Cardiac muscle cell (in vitro differentiated cells and primary cell): Measurements from ENCODE around the gene MRPS14. TPM values are rescaled to one million over a fixed set of nuclear protein-coding genes. Genes with fewer than 3 reads are reported as not detected.

Experiments used
- DNase-seq, 2 donors: peaks; one replicate each; pipeline versions ENCODE4 v3.0.0 to v3.0.0-alpha.2; 2010 to 2017; ENCODE audit warnings: low read depth in 1 of 2, low spot score in 1 of 2
- H3K27ac ChIP-seq: fragments of 200-600 bp; sonication (generic); 2 replicates; pipeline ENCODE4 v1.5.1; 2016
- H3K27me3 ChIP-seq: fragments of 200-600 bp; sonication (generic); 2 replicates; pipeline ENCODE4 v1.6.0; 2016; ENCODE audit warnings: control low read depth
- H3K36me3 ChIP-seq: fragments of 200-600 bp; sonication (generic); 2 replicates; pipeline ENCODE4 v1.5.1; 2016; ENCODE audit warnings: control low read depth
- H3K4me1 ChIP-seq: fragments of 200-600 bp; sonication (generic); 2 replicates; pipeline ENCODE4 v1.8.1; 2017; ENCODE audit warnings: low read depth, mild to moderate bottlenecking, mixed run types
- H3K4me3 ChIP-seq: fragments of 200-600 bp; sonication (generic); 2 replicates; pipeline ENCODE4 v1.5.1; 2016; ENCODE audit warnings: mild to moderate bottlenecking
- H3K9me3 ChIP-seq: fragments of 200-600 bp; sonication (generic); 2 replicates; pipeline ENCODE4 v1.5.1; 2017; ENCODE audit warnings: low read depth, mild to moderate bottlenecking, control low read depth
- polyA plus RNA-seq: library from polyadenylated mRNA; unstranded; fragments of >200 nt; fragmentation: Nextera tagmentation; extraction: Ambion mirVana; gene quantifications from 2 replicates; pipeline ENCODE4 v1.2.1, GENCODE V29; 2016
- total RNA-seq: library from RNA; depleted of rRNA; stranded (reverse); fragments of >200 nt; gene quantifications from 2 replicates; pipeline ENCODE4 v1.2.3, GENCODE V29; 2016
- TF ChIP-seq, protein P1 (sequence below): IDR thresholded peaks from 2 replicates; pipeline ENCODE4 v1.5.1; 2012; ENCODE audit warnings: low read depth, mild to moderate bottlenecking, low read length

The MRPS14 gene
- total and polyA plus RNA-seq, 2 experiments from 2014 or later, result 27.5 to 73.8 TPM

DNA sequence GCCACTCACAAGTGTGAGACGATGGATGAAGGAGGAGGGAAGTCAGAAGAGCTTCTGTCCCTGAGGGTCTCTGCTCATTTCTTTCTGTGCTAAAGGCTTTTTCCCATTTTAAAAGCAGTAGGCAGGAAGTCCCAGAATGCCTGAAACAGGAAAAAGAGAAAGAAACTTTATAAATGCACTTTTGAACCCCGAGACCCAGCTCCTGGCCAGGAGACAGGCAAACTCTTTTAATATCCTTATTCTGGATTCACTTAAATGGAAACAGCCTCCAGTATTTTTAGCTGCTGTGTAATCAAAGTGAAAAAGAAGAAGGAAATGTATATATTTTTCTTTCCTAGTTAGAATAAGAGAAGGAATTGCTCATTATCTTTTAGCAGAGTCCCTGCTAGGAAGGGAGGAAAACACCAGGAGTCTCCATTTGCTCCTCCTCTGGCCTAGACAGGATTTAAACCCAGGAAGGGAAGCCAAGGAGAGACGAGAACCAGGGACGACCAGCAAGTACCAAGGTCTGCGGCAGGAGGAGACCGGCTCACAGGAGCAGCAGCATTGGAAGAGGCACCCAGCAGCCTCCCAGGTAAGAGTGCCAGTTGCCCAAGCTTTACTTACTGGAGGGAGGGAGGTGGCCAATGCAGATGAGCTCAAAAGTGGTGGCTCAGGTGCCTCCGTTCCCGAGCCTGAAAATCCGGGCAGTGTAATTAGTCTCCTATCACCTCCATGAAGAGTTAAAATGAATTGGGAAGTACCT is 44.3 kb upstream of the MRPS14 start, which contains the start of gene TNN:
Gene TNN, plus strand, starts transcription at position 472 of the 745 bp plus-strand sequence. CDS start 9,586 bp downstream, outside the sequence.
- no peaks in the 10 kb centered on the region for H3K36me3 ChIP-seq
- no peak for DNase-seq
- H3K9me3 ChIP-seq, result no peaks in the 10 kb centered on the region
- TF ChIP-seq, protein P1, sequence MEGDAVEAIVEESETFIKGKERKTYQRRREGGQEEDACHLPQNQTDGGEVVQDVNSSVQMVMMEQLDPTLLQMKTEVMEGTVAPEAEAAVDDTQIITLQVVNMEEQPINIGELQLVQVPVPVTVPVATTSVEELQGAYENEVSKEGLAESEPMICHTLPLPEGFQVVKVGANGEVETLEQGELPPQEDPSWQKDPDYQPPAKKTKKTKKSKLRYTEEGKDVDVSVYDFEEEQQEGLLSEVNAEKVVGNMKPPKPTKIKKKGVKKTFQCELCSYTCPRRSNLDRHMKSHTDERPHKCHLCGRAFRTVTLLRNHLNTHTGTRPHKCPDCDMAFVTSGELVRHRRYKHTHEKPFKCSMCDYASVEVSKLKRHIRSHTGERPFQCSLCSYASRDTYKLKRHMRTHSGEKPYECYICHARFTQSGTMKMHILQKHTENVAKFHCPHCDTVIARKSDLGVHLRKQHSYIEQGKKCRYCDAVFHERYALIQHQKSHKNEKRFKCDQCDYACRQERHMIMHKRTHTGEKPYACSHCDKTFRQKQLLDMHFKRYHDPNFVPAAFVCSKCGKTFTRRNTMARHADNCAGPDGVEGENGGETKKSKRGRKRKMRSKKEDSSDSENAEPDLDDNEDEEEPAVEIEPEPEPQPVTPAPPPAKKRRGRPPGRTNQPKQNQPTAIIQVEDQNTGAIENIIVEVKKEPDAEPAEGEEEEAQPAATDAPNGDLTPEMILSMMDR, result no peak
- no peak within 1 kb of the TSS for H3K4me3 ChIP-seq
- H3K4me1 ChIP-seq, result no peaks in the 10 kb centered on the region
- H3K27ac ChIP-seq, result no peak within 1 kb of the TSS
- H3K27me3 ChIP-seq, result no peaks in the 10 kb centered on the region

DNA sequence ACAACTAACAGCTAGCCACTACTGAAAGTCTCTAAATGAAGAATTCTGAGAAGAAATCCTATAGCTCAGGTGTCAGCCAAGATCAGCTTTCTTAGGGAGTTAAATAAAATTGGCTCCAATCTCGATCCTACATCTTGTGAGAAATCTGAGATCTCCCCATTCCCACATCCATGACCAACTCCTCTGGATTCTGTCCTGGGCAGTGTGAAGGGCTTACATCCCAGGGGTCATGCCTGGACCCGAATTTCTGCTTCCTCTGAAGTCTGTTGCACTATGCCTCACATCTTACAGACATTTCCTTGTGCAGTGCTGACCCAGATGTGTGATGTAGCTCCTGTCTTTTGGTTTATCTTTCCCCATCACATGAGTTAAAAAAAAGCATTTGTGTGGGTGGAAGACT is 39.6 kb upstream of the MRPS14 start:
- Histone ChIP-seq H3K4me3 (no peak overlapping the region), H3K4me1 (no peaks in the 10 kb centered on the region), H3K27me3 (no peaks in the 10 kb centered on the region), H3K36me3 (no peaks in the 10 kb centered on the region), H3K9me3 (no peaks in the 10 kb centered on the region), H3K27ac (no peak overlapping the region)
- TF ChIP-seq, protein P1, result no peak
- no peak for DNase-seq

DNA sequence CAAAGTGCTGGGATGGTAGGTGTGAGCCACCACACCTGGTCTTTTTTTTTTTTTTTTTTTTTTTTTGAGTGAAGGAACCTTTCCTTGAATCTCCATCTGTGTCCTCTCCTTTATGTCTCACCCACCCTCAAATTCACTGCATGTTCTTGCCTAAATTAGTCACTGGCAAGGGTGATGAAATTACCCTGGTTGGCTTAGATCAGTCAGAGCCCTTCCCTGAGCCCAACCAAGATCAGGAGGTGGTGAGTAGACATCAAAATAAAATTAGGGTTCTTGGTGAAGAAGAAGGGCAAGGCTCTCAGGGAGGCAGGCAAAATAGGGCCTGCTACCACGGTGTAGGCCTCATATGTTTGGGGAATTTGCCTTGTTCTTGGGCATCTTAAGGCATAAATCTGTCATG is 39.1 kb upstream of the MRPS14 start:
- no peak for DNase-seq
- Histone ChIP-seq H3K27ac (no peak overlapping the region), H3K27me3 (no peaks in the 10 kb centered on the region), H3K4me1 (no peaks in the 10 kb centered on the region), H3K4me3 (no peak overlapping the region), H3K9me3 (no peaks in the 10 kb centered on the region), H3K36me3 (no peaks in the 10 kb centered on the region)
- TF ChIP-seq, protein P1, result no peak

DNA sequence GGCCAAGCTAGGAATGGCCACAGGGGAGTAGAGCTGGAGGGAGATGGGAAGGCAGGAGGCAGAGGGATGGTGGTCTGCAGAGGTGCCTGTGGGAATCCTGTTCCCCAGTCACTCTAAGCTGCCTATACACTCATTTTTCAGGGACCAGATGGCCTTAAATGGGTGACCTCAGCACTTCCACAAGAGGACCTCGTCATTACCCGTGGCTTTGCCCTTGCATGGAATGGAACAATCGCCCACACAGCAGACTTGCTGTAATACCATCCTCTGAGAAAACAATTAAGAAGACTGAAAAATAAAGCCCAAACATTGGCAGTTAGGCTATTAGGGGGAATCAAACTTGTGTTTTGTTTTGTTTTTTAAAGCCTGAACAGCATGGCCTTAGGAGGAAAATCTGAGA is 31.5 kb upstream of the MRPS14 start:
- Histone ChIP-seq H3K4me3 (no peak overlapping the region), H3K9me3 (no peaks in the 10 kb centered on the region), H3K4me1 (no peaks in the 10 kb centered on the region), H3K36me3 (no peaks in the 10 kb centered on the region), H3K27ac (no peak overlapping the region), H3K27me3 (no peaks in the 10 kb centered on the region)
- DNase-seq, result no peak
- TF ChIP-seq, protein P1, result no peak

DNA sequence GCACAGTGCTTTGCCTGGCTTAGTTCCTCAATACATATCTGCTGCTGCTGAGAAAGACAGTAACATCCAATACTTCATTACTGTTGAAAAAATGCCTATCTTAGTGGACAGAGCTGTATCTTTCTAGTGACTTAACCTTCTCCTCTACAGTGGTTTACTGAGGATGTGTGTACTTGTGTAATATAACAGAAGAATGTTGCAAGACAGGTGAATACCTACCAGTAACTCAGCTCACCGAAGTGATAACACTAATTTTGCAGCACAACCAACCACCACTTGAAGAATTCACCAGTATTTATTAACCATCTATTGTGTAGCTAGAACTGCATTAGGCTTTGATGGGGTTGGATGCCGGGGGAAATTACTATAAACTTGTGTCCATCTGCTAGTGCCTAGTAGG is 27.8 kb upstream of the MRPS14 start:
- no peak overlapping the region for H3K27ac ChIP-seq
- TF ChIP-seq, protein P1, result no peak
- H3K9me3 ChIP-seq, result no peaks in the 10 kb centered on the region
- H3K36me3 ChIP-seq, result no peaks in the 10 kb centered on the region
- H3K4me3 ChIP-seq, result no peak overlapping the region
- no peaks in the 10 kb centered on the region for H3K4me1 ChIP-seq
- no peak for DNase-seq
- no peaks in the 10 kb centered on the region for H3K27me3 ChIP-seq
